ENCODE results near the gene ZNF232.
"Not testable (repeated sequence)": the region's sequence is repeated elsewhere in the genome, so short reads cannot be mapped to it uniquely, and the experiment has no call there.

DNA sequence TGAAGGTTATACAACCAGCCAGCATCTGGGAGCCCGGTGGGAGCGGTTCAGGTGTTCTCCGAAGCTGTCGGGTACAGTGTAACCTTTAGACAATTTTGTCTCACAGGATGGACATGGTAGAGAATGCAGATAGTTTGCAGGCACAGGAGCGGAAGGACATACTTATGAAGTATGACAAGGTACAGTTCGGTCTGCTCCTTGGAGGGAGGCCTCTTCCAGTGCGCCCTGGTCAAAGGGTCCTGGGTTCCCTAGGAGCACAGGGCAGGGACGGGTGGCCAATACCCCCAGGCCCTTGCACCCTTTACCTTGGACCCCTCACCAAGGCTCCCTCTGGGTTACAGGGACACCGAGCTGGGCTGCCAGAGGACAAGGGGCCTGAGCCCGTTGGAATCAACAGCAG lies 18.6 kb upstream of the ZNF232 start:
- TF ChIP-seq, protein P1, sequence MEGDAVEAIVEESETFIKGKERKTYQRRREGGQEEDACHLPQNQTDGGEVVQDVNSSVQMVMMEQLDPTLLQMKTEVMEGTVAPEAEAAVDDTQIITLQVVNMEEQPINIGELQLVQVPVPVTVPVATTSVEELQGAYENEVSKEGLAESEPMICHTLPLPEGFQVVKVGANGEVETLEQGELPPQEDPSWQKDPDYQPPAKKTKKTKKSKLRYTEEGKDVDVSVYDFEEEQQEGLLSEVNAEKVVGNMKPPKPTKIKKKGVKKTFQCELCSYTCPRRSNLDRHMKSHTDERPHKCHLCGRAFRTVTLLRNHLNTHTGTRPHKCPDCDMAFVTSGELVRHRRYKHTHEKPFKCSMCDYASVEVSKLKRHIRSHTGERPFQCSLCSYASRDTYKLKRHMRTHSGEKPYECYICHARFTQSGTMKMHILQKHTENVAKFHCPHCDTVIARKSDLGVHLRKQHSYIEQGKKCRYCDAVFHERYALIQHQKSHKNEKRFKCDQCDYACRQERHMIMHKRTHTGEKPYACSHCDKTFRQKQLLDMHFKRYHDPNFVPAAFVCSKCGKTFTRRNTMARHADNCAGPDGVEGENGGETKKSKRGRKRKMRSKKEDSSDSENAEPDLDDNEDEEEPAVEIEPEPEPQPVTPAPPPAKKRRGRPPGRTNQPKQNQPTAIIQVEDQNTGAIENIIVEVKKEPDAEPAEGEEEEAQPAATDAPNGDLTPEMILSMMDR (IDR thresholded peaks at IDR 0.05) = not testable (repeated sequence)
- not testable (repeated sequence) for TF ChIP-seq POLR2AphosphoS5 (IDR thresholded peaks at IDR 0.05)

Measured in breast epithelium (tissue), 3 donors.